H1 (cell line): ENCODE data around the gene CRYBB1. TPM values are rescaled to one million over a fixed set of nuclear protein-coding genes. Genes with fewer than 3 reads are reported as not detected.

ENCODE experiments used
- KDM4A ChIP-seq: IDR thresholded peaks from one replicate; pipeline ENCODE4 v1.7.1; 2012; ENCODE audit warnings: low read depth, mild to moderate bottlenecking, moderate library complexity, low read length, inconsistent platforms; ENCODE audit not compliant: severe bottlenecking
- polyA plus RNA-seq, 7 experiments: library from polyadenylated mRNA; depleted of rRNA in 3 of 7; stranded (reverse) in 5 of 7; unstranded in 2 of 7; fragments of >200 nt in 5 of 7; fragments of 200-250 nt in 2 of 7; gene quantifications; 1 replicate in 5 of 7; 2 replicates in 1 of 7; 4 replicates in 1 of 7; pipeline versions ENCODE4 v1.2.1 to v1.2.3, GENCODE V29; 2011 to 2013; ENCODE audit warnings: missing spikeins in 2 of 7, mixed read lengths in 2 of 7
- total RNA-seq: library from RNA; stranded (reverse); fragmentation: NEBNext Ultra II Directional; extraction: Animal tissue kit (Norgen Biotek cat#: 25700); gene quantifications from 2 replicates; pipeline ENCODE4 v1.2.1, GENCODE V29; 2021
- TF ChIP-seq, protein P1 (sequence below): fragments of 300-600 bp; sonication (generic); IDR thresholded peaks from 2 replicates; pipeline ENCODE4 v1.7.1; 2012; ENCODE audit warnings: low read length, moderate library complexity, mild to moderate bottlenecking, inconsistent platforms; ENCODE audit not compliant: insufficient replicate concordance

CRYBB1 gene
- total and polyA plus RNA-seq, 2 of the 8 experiments (the other 6 are each of a cell fraction or from before 2014, with no cell fraction given), result 1.7 to 6.0 TPM

DNA sequence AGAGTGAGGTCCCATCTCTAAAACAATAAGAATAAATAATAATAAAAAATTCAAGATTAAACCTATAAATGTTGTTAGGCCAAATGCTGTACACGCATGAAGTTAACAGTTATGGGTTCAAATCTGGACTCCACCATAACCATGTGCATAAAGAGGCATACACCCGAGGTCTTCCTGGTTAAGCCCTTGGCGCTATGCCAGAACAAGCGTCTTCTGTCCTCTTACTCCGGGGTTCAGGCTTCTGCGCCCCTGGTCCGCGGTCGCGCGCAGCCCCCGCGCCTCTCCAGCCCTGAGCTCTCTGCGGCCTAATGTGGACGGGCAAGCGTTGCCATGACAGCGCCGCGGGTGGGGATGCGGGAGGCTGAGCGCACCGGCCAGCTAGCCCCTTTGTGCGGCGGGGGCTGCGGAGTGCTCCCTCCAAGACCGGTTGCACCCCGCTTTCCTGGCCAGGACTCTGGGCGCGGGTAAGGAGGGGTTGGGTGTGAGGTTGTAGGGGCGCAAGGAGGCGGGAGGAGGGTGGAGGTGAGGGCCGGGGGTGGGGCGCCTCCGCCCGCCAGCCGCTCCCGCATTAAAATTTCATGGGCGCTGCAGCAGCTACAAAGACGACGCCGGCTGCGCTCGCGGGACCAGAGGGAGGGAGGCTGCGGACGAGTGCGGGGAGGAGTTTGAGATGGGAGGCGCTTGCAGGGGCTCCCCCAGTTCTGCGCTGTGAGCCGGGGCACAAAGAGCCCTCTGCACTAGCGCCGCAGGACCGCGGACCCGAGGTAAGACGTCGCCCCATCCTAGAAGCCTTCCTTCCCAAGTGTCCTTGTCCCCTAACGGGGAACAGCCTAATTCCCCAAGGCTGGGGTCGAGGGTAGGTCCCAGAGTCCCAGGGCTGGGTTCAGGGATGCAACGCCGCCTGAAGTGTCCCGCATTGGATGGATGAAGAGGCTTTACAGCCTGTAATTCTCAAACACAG lies 39.3 kb upstream of the CRYBB1 start, which contains the start of gene MIAT (continued):
- TF ChIP-seq, protein P1, sequence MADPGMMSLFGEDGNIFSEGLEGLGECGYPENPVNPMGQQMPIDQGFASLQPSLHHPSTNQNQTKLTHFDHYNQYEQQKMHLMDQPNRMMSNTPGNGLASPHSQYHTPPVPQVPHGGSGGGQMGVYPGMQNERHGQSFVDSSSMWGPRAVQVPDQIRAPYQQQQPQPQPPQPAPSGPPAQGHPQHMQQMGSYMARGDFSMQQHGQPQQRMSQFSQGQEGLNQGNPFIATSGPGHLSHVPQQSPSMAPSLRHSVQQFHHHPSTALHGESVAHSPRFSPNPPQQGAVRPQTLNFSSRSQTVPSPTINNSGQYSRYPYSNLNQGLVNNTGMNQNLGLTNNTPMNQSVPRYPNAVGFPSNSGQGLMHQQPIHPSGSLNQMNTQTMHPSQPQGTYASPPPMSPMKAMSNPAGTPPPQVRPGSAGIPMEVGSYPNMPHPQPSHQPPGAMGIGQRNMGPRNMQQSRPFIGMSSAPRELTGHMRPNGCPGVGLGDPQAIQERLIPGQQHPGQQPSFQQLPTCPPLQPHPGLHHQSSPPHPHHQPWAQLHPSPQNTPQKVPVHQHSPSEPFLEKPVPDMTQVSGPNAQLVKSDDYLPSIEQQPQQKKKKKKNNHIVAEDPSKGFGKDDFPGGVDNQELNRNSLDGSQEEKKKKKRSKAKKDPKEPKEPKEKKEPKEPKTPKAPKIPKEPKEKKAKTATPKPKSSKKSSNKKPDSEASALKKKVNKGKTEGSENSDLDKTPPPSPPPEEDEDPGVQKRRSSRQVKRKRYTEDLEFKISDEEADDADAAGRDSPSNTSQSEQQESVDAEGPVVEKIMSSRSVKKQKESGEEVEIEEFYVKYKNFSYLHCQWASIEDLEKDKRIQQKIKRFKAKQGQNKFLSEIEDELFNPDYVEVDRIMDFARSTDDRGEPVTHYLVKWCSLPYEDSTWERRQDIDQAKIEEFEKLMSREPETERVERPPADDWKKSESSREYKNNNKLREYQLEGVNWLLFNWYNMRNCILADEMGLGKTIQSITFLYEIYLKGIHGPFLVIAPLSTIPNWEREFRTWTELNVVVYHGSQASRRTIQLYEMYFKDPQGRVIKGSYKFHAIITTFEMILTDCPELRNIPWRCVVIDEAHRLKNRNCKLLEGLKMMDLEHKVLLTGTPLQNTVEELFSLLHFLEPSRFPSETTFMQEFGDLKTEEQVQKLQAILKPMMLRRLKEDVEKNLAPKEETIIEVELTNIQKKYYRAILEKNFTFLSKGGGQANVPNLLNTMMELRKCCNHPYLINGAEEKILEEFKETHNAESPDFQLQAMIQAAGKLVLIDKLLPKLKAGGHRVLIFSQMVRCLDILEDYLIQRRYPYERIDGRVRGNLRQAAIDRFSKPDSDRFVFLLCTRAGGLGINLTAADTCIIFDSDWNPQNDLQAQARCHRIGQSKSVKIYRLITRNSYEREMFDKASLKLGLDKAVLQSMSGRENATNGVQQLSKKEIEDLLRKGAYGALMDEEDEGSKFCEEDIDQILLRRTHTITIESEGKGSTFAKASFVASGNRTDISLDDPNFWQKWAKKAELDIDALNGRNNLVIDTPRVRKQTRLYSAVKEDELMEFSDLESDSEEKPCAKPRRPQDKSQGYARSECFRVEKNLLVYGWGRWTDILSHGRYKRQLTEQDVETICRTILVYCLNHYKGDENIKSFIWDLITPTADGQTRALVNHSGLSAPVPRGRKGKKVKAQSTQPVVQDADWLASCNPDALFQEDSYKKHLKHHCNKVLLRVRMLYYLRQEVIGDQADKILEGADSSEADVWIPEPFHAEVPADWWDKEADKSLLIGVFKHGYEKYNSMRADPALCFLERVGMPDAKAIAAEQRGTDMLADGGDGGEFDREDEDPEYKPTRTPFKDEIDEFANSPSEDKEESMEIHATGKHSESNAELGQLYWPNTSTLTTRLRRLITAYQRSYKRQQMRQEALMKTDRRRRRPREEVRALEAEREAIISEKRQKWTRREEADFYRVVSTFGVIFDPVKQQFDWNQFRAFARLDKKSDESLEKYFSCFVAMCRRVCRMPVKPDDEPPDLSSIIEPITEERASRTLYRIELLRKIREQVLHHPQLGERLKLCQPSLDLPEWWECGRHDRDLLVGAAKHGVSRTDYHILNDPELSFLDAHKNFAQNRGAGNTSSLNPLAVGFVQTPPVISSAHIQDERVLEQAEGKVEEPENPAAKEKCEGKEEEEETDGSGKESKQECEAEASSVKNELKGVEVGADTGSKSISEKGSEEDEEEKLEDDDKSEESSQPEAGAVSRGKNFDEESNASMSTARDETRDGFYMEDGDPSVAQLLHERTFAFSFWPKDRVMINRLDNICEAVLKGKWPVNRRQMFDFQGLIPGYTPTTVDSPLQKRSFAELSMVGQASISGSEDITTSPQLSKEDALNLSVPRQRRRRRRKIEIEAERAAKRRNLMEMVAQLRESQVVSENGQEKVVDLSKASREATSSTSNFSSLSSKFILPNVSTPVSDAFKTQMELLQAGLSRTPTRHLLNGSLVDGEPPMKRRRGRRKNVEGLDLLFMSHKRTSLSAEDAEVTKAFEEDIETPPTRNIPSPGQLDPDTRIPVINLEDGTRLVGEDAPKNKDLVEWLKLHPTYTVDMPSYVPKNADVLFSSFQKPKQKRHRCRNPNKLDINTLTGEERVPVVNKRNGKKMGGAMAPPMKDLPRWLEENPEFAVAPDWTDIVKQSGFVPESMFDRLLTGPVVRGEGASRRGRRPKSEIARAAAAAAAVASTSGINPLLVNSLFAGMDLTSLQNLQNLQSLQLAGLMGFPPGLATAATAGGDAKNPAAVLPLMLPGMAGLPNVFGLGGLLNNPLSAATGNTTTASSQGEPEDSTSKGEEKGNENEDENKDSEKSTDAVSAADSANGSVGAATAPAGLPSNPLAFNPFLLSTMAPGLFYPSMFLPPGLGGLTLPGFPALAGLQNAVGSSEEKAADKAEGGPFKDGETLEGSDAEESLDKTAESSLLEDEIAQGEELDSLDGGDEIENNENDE, result no peak
- no peak for TF ChIP-seq KDM4A
- TF ChIP-seq, all 59 proteins: peak for 8
